Activated effector memory CD4-positive, alpha-beta T cell treated with anti-CD3 and anti-CD28 coated beads, Interleukin-2, amount 50 U/mL, for 16 hours (primary cell): ENCODE data around the gene PGPEP1.
"Not testable (repeated sequence)": the region's sequence is repeated elsewhere in the genome, so short reads cannot be mapped to it uniquely, and the experiment has no call there.

Source experiments
- DNase-seq: peaks from one replicate; pipeline ENCODE4 v3.0.0-alpha.2; 2020

PGPEP1 gene

DNA sequence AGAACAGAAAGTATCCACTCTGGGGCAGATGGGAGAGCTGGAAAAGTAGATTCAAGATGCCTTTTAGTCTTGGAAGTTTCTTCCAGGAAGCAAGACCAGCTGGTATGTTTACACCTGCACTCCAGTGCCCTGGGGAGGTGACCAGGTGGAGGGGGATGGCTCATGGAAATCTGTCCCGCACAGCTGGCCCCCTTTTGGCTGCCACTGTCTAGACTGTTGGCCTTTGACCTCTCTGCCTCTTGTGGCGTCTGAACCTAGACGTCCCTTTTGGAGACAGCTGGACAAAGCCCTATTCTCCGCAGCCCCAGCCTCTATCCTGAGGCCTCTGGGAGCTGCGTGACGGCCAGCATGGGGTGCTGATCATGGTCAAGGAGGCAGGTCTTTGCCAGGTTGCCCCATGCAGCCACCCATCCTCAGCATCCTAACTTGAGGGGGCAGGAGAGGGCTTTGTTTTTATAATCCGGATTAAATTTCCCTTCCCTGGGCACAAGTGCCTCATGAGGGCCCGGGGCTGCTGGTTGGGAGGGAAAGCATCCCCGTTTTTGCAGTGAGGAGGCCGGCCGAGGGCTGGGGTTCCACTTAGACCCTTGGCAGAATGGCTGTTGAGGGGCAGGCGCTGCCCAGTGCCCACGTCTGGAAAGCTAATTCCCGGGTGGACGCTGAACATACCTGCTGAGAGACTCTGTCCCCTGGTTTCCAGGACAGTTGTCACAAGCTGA, 28.3 kb downstream of the PGPEP1 start:
- no peak for DNase-seq

DNA sequence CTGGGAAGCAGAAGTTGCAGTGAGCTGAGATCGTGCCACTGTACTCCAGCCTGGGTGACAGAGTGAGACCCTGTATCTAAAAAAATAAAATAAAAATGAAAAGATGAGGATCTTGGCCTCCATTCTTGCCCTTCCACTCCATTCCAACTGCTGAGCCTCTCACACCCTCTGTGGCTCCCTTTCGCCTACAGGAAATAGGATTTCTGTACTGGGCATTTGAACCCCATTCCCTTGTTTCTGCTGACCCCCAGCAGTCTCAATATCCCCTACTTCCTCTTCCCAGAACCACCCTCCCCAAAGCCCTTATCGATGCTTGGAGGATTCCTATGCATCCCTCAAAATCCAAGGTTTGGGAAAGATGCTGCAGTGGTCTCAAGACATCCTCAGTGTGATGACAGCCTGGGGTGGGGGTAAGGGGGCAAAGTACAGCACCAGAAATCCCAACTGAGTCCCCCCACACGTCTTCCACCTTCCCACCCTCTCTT, 33.1 kb downstream of the PGPEP1 start:
- no peak for DNase-seq

DNA sequence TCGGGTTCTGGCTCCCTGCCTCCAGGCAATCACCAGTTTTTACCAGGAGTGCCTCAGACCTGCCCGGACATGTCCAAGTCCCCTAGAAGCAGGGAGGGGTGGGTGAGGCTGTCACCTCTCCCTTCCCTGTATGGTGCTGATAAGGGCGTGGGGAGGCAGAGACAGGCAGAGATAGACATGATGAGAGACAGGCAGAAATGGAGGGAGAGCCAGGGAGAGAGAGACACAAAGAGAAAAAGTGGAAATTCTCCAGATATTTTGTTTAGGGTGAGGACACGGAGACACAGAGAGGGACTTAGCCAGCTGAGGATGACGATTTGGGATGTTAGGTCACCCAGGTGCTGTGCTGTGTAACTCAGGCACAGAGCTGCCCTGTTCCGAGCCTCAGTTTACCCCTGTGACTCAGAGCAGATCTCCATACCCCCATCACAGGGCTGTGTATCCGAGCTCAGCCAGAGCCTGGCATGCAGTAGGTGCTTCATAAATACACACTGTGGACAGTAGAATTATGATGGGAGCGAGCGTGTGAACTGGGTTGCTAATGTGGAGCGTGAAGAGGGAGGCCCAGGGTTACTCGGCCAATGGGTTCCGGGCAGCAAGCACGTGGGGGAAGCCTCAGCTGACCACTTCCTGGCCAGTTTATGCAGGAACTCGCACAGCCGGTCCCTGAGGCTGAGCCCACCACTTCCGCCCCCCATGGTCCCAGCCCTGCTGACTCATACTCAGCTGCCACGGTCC, 33.7 kb downstream of the PGPEP1 start:
- DNase-seq, result peak; percentile 69

DNA sequence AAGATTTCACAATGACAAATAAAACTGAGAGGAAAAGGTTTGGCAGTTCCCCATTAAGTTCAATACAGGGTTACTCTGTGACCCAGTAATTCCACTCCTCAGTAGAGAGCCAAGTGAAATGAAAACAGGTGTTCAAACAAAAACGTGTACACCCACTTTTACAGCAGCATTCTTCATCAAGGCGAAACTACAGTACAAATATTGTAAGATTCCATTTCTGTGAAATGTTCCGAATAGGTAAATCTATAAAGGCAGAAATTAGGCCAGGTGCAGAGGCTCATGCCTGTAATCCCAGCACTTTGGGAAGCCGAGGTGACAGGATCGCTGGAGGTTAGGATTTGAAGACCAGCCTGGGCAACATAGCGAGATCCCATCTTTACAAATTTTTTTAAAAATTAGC, 36.6 kb downstream of the PGPEP1 start:
- DNase-seq, result no peak

DNA sequence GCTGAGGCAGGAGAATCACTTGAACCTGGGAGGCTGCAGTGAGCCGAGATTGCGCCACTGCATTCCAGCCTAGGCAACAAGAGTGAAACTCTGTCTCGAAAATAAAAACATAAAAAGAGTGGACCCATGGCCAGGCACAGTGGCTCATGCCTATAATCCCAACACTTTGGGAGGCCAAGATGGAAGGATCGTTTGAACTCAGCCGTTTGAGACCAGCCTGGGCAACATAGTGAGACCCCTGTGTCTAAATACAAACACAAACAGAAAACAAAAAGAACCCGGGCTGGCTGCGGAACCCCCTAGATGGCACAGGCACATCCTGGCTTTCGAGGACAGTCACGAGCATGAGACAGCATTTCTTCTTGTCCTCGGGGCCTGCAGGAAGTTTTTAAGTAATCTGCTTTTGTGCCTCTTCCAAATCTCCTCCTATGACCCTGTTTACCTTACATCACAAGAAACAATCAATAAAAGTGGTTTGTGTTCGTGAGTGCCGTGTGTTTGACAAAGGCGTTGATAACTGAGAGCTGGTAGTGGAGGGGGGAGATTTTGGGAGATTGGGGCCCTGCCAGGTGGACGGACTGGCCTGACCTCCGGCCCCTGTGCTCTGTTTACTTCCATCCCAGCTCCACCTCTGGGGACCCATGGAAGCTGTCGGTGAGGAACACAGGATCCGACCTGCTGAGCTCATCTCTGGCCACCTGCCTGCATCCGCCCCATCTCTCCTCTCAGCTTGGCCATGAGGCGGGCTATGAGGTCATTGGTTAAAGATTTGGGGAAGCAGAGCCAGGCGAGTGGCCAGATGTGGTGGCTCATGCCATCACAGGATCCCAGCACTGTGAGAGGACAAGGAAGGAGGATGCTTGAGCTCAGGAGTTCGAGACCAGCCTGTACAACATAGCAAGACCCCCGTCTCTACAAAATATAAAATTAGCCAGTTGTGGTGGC, 39.7 kb downstream of the PGPEP1 start:
- DNase-seq, result no peak

DNA sequence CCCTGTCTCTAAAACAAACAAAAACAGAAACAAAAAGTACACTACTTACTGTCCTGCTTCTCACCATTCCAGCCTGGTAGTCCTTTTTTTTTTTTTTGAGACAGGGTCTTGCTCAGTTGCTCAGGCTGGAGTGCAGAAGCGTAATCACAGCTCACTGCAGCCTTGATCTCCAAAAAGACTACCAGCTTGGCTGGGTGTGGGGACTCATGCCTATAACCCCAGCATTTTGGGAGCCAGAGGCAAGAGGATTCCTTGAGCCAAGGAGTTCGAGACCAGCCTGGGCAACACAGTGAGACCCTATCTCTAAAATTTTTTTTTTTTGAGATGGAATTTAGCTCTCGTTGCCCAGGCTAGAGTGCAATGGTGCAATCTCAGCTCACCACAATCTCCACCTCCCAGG, 40.4 kb downstream of the PGPEP1 start:
- DNase-seq, result no peak

DNA sequence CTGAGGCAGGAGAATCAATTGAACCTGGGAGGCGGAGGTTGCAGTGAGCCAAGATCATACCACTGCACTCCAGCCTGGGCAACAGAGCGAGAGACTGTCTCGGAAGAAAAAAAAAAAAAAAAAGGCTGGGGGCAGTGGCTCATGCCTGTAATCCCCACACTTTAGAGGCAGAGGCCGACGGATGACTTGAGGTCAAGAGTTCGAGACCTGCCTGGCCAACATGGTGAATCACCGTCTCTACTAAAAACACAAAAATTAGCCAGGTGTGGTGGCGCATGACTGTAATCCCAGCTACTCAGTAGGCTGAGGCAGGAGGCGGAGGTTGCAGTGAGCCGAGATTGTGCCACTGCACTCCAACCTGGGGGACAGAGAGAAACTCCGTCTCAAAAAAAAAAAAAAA, 43.2 kb downstream of the PGPEP1 start:
- not testable (repeated sequence) for DNase-seq

DNA sequence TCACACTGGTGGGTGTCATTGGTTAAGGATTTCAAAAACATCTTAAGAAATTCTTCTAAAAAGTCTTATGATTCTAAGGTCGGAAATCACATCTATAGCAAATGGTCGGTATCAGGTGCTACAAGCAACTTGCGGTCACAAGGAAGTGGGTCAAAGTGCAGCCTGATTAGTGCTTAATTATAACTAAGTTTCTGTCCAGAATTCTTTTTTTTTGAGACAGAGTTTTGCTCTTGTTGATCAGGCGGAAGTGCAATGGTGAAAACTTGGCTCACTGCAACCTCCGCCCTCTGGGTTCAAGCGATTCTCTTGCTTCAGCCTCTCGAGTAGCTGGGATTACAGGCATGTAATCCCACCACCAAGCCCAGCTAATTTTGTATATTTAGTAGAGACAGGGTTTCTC, 44.4 kb downstream of the PGPEP1 start:
- no peak for DNase-seq

DNA sequence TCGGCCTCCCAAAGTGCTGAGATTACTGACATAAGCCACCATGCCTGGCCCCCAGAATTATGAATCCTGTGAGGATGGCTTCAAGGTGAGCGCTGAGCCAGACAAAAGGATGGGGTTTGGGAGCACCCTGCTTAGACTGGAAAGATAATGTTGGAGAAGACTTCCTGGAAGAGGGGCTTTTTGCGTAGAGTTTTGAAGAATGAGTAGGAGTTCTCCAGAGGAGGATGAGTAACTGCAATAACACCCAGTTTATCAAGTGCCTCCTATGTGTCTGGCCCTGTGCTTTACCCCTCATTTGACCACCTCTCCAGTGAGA, 44.9 kb downstream of the PGPEP1 start:
- DNase-seq, result no peak

DNA sequence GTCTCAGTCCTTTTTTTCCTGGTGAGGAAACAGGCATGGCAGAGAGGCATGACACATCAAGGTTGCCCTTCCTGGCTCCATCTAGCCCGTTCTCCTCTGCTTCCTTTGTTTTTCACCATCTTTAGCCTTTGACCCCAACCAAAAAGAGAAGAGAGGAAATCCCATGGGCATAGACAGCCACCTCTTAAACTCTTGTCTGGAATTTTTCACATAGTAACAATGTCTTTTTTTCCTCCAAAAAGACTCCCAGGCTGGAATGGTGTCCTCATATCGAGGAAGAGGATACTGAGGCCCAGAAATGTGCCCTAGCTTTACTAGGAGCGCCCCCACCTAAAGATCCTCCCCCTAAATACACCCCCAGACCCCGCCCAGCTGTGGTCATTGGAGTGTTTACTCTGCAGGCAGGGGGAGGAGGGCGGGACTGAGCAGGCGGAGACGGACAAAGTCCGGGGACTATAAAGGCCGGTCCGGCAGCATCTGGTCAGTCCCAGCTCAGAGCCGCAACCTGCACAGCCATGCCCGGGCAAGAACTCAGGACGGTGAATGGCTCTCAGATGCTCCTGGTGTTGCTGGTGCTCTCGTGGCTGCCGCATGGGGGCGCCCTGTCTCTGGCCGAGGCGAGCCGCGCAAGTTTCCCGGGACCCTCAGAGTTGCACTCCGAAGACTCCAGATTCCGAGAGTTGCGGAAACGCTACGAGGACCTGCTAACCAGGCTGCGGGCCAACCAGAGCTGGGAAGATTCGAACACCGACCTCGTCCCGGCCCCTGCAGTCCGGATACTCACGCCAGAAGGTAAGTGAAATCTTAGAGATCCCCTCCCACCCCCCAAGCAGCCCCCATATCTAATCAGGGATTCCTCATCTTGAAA, 45.5 kb downstream of the PGPEP1 start, which contains the start of gene GDF15:
Gene GDF15 (plus strand): TSS at position 484 of the 868 bp plus-strand sequence. CDS start 32 bp downstream, at position 516.
- peak; percentile 71 for DNase-seq

DNA sequence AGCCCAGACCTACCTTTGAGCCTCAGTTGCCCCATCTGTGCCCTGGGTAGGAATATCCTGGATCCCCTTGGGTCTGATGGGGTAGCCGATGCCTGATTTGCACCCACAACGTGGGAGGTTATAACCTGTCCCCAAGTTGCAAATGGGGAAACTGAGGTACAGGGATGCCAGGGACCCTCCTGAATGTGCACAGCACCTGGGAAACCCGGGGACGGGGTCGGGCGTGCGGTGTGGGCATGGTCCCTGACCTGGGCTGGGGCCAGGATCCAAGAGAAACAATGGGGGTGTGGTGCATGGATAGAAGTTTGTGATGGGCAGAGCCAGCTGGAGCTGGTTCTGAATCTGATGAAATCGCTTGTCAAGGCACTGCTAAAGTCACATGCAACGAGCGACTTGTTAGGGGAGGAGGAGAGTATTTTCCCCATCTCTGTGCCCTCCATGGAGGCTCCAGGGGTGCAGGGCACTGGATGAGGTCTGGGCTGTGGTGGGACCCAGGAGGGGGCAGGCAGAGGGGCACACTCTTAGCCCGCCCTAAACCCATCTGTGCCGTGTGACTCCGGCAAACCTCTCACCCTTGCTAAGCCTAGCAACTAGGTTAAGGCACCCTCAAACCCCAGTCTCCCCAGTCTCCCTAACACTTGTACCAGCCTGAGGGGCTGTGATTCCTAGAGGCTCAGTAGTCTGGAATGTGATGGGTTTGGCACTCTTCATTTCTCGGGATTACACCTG, 46.3 kb downstream of the PGPEP1 start:
- DNase-seq, result no peak

DNA sequence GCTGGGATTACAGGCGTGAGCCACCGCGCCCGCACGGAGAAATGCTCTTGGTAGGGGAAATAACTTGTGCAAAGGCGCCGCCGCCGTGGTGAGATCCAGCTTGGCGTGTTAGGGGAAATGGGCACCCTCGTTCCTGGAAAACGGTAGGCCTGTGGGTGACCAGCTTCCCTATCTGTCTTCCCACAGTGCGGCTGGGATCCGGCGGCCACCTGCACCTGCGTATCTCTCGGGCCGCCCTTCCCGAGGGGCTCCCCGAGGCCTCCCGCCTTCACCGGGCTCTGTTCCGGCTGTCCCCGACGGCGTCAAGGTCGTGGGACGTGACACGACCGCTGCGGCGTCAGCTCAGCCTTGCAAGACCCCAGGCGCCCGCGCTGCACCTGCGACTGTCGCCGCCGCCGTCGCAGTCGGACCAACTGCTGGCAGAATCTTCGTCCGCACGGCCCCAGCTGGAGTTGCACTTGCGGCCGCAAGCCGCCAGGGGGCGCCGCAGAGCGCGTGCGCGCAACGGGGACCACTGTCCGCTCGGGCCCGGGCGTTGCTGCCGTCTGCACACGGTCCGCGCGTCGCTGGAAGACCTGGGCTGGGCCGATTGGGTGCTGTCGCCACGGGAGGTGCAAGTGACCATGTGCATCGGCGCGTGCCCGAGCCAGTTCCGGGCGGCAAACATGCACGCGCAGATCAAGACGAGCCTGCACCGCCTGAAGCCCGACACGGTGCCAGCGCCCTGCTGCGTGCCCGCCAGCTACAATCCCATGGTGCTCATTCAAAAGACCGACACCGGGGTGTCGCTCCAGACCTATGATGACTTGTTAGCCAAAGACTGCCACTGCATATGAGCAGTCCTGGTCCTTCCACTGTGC, 47.9 kb downstream of the PGPEP1 start:
- peak; percentile 93 for DNase-seq

DNA sequence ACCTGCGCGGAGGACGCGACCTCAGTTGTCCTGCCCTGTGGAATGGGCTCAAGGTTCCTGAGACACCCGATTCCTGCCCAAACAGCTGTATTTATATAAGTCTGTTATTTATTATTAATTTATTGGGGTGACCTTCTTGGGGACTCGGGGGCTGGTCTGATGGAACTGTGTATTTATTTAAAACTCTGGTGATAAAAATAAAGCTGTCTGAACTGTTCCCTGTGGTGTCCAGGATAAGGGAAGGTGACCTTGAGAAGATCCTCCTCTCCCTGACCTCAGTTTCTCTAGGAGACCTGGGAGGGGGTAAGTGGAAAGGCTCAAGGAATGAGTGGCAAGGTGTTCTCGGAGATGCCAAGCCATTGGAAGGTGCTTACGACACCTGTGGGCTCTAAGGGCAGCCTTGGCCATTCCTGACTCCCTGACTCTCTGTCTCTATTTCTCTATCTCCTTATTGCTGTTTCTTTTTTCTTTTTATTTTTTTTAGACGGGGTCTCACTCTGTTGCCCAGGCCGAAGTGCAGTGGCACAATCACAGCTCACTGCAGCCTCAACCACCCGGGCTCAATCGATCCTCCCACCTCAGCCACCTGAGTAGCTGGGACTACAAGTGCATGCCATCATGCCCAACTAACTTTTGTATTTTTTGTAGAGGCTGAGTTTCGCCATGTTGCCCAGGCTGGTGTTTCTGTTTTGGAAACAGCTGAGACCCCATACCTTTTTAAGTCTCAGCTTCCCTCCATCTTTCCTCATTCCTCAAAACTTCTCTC, 48.7 kb downstream of the PGPEP1 start:
- DNase-seq, result no peak

DNA sequence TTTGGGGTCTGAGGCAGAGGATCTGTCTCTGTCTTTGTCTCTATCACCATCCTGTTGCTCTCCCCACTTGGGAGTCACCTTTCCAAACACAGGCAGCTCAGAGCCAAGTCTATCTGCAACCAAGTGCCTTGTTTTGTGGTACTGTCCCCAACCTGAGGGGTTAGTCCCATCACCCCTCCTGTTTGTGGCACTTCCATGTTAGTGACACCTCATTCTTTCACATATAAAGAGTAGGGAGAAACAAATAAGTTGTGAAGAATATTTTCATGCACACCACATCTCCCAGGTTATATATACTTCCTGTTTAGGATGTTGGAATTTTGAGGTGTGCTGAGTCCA, 49.3 kb downstream of the PGPEP1 start:
- no peak for DNase-seq

DNA sequence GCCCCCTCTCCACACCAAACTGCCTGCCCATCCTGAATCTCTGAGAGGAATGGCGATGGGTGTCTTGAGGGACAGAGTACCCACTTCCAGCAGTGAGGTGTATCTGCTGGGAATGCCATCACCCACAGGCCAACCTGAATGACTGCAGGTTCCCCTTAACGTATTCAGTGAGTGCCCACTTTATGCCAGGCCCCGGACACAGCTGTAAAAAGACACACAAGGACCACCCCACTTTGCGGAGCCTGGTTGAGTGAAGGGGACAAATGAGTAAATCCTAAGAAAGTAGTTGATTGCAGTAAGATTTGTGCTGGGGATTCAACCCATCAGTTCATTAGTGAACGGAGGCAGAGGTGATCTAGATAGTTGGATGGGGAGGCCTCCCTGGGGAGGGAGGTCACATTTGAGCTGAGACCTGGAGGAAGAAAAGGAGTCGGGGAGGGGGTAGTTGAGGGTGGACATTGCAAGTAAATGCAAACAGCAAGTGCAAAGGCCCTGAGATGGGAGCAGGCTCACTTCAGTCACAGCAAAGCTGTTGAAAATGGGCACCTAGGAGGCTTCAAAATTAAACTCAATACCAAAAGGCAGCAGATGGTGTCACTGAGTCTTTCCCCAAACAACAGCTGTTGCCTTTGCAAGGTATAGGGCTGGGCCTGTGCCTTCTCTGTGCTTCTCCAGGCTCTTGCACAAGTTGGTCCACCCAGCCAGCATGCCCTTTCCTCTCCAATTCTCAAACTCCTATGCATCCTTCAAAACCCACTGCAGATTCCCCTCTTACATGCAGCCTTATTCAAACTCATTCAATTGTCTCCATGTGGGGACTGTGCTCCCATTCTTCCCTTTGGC, 49.9 kb downstream of the PGPEP1 start:
- no peak for DNase-seq

DNA sequence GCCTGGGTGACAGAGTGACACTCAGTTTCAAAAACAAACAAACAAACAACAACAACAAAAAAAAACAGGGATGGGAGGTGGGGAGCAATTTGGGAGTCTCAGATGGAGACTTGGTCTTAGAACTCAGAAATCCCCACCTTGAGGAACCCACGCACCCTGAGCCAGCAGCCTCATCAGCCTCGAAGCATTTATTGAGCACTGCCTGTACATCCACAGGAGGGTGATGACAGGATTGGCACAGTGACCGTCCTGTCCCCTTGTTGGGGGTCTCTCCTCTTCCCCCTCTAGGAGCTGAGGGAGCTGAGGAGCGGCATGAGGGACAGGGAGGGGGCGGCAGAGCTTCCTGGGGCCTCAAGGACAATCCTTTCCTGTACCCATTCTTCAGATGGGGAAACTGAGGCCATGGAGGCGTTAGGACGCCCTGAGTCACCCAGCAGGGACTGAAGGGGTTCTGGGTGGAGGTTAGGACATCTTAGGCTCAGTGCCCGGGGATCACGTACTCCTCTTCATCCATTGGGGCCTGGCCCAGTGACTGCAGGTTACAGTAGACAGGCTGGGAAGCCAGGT, 51.2 kb downstream of the PGPEP1 start:
- no peak for DNase-seq

DNA sequence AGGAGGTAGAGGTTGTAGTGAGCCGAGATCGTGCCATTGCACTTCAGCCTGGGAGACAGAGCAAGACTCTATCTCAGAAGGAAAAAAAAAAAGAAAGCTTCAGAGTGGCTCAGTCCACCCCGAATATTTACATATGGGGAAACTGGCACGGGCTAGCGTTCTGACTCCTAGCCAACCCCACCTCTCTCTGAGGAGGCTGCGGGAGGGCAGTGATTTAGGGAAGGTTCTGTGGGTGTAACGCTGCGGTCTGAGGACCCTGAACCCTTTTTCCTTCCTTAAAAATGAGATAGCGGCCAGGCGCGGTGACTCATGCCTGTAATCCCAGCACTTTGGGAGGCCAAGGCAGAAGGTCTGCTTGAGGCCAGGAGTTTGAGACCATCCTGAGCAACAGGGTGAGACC, 52.0 kb downstream of the PGPEP1 start:
- DNase-seq, result no peak

DNA sequence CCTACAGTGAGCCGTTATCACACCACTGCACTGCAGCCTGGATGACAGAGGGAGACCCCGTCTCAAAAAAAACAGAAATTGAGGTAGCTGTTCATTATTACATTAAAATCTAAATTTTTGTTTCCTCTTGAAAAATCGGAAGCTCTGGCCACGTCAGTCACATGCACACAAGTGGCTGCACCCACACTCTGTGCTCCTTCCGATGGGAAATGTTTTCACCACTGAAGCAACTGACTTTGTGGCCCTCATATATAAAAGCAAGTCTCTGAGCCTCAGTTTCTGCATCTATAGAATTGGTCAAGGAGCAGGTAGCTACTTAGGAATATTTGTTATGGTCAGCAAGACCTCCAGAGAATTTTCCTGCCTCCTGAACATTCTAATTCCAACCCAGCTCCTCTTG, 52.5 kb downstream of the PGPEP1 start:
- DNase-seq, result no peak

DNA sequence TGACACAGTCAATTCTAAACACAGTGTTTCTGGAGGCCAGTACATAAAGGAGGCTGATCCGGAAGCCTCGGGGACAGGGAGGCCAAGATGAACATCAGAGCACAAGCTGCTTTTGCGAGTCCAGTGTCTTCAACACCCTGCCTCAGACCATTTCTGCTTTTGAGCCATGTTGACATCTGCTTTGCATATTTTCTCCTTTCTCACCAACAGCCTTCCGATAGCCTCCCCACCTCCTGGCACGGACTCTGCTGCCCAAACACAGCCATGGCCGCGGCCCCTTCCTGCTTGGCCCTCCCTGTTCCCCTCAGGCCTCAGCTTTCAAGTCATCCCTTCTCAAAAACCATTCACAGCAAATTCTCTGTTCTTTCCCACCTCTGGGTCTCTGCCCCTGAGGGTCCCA, 53.4 kb downstream of the PGPEP1 start:
- DNase-seq, result no peak
